Measurements from ENCODE around the gene COL27A1. TPM values are rescaled to one million over a fixed set of nuclear protein-coding genes. Genes with fewer than 3 reads are reported as not detected.
A peak's percentile ranks its signal among the peaks of the same experiment; 100 is the strongest.

COL27A1 gene
- total and polyA plus RNA-seq, 9 of the 15 experiments (the other 6 are each of a cell fraction or from before 2014, with no cell fraction given) = 0.07 TPM; not detected in 8

DNA sequence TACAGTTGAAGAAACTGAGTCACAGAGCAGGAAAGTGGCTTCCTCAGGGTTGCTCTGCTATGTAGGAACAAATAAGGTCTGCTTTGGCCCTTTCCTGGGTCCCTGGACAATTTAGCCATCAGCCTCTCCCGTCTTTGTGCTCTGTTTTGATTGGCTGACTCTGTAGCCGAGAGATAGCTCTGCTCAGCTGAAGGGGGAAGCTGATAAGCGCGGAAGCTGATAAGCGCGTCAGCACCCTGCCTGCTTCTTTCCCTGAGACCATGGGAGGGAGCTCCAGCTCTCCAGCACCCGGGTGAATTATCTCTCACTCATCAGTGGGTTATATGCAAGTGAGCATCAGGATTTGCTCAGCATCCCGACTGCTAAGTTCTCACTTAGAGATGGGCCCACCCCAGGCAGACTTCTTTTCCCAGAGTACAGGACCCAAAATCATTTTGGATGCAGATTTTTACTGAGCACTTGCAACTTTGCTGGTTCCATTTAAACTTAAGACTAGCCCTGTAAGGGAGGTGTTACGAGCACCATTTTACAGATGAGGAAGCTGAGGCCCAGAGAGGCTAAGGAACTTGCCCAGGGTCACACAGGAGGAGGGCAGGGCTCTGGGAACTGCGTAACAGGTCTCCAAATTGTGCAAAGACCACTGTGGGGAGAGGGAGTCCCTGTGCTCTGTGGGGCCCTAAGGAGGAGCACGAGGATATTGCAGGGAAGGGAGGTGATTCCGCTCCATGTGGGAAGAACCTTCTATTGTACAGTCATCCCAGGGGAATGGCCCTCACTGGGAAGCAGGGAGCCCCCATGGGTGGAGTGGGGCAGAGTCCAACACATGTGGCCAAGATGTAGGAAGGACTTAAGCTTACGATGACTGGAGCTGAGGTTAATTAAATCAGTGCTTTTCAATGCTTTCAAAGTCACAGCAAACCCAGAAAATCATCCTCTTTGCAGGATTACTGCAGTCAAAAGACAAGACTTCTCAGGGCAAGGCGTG is 83.8 kb downstream of the COL27A1 start (continued):
- TF ChIP-seq, protein P1, sequence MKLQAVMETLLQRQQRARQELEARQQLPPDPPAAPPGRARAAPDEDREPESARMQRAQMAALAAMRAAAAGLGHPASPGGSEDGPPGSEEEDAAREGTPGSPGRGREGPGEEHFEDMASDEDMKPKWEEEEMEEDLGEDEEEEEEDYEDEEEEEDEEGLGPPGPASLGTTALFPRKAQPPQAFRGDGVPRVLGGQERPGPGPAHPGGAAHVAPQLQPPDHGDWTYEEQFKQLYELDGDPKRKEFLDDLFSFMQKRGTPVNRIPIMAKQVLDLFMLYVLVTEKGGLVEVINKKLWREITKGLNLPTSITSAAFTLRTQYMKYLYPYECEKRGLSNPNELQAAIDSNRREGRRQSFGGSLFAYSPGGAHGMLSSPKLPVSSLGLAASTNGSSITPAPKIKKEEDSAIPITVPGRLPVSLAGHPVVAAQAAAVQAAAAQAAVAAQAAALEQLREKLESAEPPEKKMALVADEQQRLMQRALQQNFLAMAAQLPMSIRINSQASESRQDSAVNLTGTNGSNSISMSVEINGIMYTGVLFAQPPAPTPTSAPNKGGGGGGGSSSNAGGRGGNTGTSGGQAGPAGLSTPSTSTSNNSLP (IDR thresholded peaks at IDR 0.05; ENCODE audit: borderline replicate concordance, low read depth, low read length) = no peak
- TF ChIP-seq SMARCA4 (IDR thresholded peaks at IDR 0.05) (peak; percentile 84), HIVEP1 (CRISPR knock-in tag; IDR thresholded peaks at IDR 0.05) (no peak), ZNF224 (CRISPR knock-in tag; IDR thresholded peaks at IDR 0.05) (no peak), HNRNPUL1 (IDR thresholded peaks at IDR 0.05; ENCODE audit: low read length) (no peak), SNIP1 (IDR thresholded peaks at IDR 0.05; ENCODE audit: low read depth) (no peak), GTF2E2 (tag; IDR thresholded peaks at IDR 0.05) (no peak), MCM2 (IDR thresholded peaks at IDR 0.05; ENCODE audit: low read depth) (no peak), RAD21 (CRISPR knock-in tag; conservative IDR thresholded peaks at IDR 0.05 in 1 of 2, IDR thresholded peaks at IDR 0.05 in 1 of 2) (peak; percentile 54 to 59), ILK (tag; IDR thresholded peaks at IDR 0.05; ENCODE audit: borderline replicate concordance, low read depth) (no peak)
- TF ChIP-seq, protein P2, sequence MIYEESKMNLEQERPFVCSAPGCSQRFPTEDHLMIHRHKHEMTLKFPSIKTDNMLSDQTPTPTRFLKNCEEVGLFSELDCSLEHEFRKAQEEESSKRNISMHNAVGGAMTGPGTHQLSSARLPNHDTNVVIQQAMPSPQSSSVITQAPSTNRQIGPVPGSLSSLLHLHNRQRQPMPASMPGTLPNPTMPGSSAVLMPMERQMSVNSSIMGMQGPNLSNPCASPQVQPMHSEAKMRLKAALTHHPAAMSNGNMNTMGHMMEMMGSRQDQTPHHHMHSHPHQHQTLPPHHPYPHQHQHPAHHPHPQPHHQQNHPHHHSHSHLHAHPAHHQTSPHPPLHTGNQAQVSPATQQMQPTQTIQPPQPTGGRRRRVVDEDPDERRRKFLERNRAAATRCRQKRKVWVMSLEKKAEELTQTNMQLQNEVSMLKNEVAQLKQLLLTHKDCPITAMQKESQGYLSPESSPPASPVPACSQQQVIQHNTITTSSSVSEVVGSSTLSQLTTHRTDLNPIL (CRISPR knock-in tag; IDR thresholded peaks at IDR 0.05) = no peak
- TF ChIP-seq, protein P3, sequence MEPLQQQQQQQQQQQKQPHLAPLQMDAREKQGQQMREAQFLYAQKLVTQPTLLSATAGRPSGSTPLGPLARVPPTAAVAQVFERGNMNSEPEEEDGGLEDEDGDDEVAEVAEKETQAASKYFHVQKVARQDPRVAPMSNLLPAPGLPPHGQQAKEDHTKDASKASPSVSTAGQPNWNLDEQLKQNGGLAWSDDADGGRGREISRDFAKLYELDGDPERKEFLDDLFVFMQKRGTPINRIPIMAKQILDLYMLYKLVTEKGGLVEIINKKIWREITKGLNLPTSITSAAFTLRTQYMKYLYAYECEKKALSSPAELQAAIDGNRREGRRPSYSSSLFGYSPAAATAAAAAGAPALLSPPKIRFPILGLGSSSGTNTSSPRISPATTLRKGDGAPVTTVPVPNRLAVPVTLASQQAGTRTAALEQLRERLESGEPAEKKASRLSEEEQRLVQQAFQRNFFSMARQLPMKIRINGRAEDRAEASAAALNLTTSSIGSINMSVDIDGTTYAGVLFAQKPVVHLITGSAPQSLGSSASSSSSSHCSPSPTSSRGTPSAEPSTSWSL (CRISPR knock-in tag; IDR thresholded peaks at IDR 0.05; ENCODE audit: borderline replicate concordance) = no peak
- TF ChIP-seq, protein P4, sequence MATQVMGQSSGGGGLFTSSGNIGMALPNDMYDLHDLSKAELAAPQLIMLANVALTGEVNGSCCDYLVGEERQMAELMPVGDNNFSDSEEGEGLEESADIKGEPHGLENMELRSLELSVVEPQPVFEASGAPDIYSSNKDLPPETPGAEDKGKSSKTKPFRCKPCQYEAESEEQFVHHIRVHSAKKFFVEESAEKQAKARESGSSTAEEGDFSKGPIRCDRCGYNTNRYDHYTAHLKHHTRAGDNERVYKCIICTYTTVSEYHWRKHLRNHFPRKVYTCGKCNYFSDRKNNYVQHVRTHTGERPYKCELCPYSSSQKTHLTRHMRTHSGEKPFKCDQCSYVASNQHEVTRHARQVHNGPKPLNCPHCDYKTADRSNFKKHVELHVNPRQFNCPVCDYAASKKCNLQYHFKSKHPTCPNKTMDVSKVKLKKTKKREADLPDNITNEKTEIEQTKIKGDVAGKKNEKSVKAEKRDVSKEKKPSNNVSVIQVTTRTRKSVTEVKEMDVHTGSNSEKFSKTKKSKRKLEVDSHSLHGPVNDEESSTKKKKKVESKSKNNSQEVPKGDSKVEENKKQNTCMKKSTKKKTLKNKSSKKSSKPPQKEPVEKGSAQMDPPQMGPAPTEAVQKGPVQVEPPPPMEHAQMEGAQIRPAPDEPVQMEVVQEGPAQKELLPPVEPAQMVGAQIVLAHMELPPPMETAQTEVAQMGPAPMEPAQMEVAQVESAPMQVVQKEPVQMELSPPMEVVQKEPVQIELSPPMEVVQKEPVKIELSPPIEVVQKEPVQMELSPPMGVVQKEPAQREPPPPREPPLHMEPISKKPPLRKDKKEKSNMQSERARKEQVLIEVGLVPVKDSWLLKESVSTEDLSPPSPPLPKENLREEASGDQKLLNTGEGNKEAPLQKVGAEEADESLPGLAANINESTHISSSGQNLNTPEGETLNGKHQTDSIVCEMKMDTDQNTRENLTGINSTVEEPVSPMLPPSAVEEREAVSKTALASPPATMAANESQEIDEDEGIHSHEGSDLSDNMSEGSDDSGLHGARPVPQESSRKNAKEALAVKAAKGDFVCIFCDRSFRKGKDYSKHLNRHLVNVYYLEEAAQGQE (IDR thresholded peaks at IDR 0.05; ENCODE audit: borderline replicate concordance) = peak; percentile 44; the same call in 1 of the 2 replicates
- TF ChIP-seq, protein P4 (CRISPR knock-in tag; IDR thresholded peaks at IDR 0.05; ENCODE audit: low read depth) = no peak

Measured in K562 (cell line).